Thyroid gland (tissue), 4 donors: Measurements from ENCODE around the gene SLC22A1. TPM values are rescaled to one million over a fixed set of nuclear protein-coding genes. Genes with fewer than 3 reads are reported as not detected.

Source experiments
- DNase-seq, 2 donors: peaks; one replicate each; pipeline ENCODE4 v3.0.0-alpha.2; 2019
- H3K27ac ChIP-seq, 3 donors: fragments of 200-600 bp; sonication (generic); 1 replicate in 2 of 3; 2 replicates in 1 of 3; pipeline ENCODE4 v1.5.1; 2016 to 2019; ENCODE audit warnings: mild to moderate bottlenecking in 1 of 3, moderate library complexity in 1 of 3
- H3K27me3 ChIP-seq: fragments of 200-600 bp; sonication (generic); one replicate; pipeline ENCODE4 v1.5.1; 2019
- H3K36me3 ChIP-seq, 2 donors: fragments of 200-600 bp; sonication (generic); one replicate each; pipeline ENCODE4 v1.5.1; 2016 to 2019
- H3K4me1 ChIP-seq, 2 donors: fragments of 200-600 bp; sonication (generic); one replicate each; pipeline ENCODE4 v1.5.1; 2017 to 2019
- H3K4me3 ChIP-seq, 3 donors: fragments of 200-600 bp; sonication (generic); replicated peaks in 1 of 3; 1 replicate in 2 of 3; 2 replicates in 1 of 3; pipeline ENCODE4 v1.5.1; 2016; ENCODE audit warnings: mild to moderate bottlenecking in 1 of 3
- H3K9me3 ChIP-seq: fragments of 200-600 bp; sonication (generic); one replicate; pipeline ENCODE4 v1.5.1; 2017
- CTCF ChIP-seq, 6 experiments: fragments of 200-600 bp in 3 of 6; fragments of 450-650 bp in 3 of 6; sonication (generic) in 3 of 6; IDR thresholded peaks; one replicate each; pipeline ENCODE4 v1.5.1; 2016 to 2019; ENCODE audit warnings: antibody characterized with exemption in 6 of 6, mild to moderate bottlenecking in 2 of 6, inconsistent platforms in 1 of 6, moderate library complexity in 1 of 6
- POLR2A ChIP-seq, 2 donors: fragments of 450-650 bp; IDR thresholded peaks; one replicate each; pipeline ENCODE4 v1.6.1; 2017; ENCODE audit warnings: antibody characterized with exemption in 2 of 2, mild to moderate bottlenecking in 2 of 2, moderate library complexity in 1 of 2
- WGBS, 2 donors: methylation state at CpG; one replicate each; pipeline ENCODE4 v1.1.5; 2017; 5-methylcytosine and 5-hydroxymethylcytosine counted together
- intact Hi-C: fragments of 100-400 bp; cut with DNase I; formaldehyde crosslinking; loops from one replicate; pipeline ENCODE4 v1.15.1; 2023
- total RNA-seq, 4 donors: library from RNA; depleted of rRNA; stranded (reverse); fragments of >200 nt; gene quantifications; one replicate each; pipeline ENCODE4 v1.2.3, GENCODE V29; 2016

SLC22A1 gene
- total RNA-seq, 4 donors from 2014 or later, result 2.0 to 4.8 (median 3.7) TPM

DNA sequence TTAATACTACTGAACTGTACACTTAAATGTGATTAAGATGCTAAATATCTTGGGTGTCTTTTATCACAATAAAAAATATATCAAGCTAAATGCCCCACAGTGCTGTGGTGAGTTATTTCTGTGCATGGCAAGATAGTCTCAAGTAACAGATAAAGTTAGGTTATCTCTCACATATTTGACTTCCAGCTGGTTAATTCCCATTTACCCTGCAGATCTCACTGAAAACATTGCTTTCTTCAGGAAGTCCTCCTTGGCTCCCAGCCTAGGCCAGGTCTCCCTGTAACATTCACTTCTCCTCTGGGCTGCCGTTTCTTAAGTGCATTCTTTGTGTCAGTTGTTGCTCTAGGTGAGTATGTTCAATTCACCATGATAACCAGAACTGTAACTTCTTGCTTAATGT lies 59.1 kb downstream of the SLC22A1 start:
- Histone ChIP-seq H3K27ac (no peak overlapping the region), H3K4me3 (no peak overlapping the region), H3K27me3 (no peaks in the 10 kb centered on the region), H3K36me3 (no peaks in the 10 kb centered on the region), H3K9me3 (no peaks in the 10 kb centered on the region), H3K4me1 (no peaks in the 10 kb centered on the region)
- 18 to 23% methylated on average over 1 of the region's 1 CpG for WGBS, 2 donors
- DNase-seq, result peak; percentile 17 to 27
- TF ChIP-seq POLR2A (IDR thresholded peaks at IDR 0.05), result no peak
- no peak for TF ChIP-seq CTCF (IDR thresholded peaks at IDR 0.05)
- intact Hi-C loops, result no loop called here

DNA sequence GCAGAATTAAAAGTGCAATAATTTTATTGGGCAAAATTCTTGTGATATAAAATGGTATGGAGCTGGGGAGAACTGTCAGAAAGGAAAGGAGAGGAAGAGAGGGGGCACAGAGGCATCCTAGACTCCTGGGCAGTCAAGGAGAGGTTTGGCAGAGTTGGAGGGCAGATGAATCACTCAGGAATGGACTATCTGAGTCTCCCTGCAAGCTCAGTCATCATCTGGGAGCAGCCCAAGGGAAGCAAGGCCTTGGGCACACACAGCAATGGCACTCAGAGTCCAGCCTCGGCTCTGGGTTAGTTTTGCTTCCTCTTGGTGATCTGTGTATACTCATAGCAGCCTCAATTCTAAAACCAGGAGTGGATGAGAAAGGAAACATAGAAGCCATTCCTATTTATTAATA lies 67.2 kb downstream of the SLC22A1 start:
- Histone ChIP-seq H3K9me3 (no peaks in the 10 kb centered on the region), H3K36me3 (no peaks in the 10 kb centered on the region), H3K4me1 (no peaks in the 10 kb centered on the region), H3K27me3 (no peaks in the 10 kb centered on the region), H3K4me3 (no peak overlapping the region), H3K27ac (no peak overlapping the region)
- 68 to 92% methylated on average over 1 of the region's 1 CpG for WGBS, 2 donors
- intact Hi-C loops, result no loop called here
- TF ChIP-seq POLR2A (IDR thresholded peaks at IDR 0.05), result no peak
- TF ChIP-seq CTCF (IDR thresholded peaks at IDR 0.05), result no peak
- DNase-seq, result no peak

DNA sequence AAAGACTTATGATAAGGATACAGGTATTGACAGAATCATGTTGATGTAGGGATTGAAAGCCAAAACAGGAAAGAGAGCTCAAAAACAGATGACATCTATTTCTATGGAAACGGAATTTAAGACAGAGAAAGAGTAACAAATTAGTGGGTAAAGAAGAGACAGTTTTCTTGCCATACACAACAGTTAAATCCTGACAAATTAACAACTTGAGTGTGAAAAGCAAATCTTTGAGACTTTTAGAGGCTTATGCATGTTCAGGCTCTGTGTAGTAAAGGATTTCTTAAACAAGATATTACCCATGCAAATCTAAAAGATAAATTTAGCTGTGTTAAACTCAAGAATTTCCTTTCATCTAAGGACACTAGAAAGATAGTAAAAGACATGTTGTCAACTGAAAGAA lies 68.5 kb downstream of the SLC22A1 start:
- no peaks in the 10 kb centered on the region for H3K4me1 ChIP-seq
- 82 to 87% methylated on average over 1 of the region's 1 CpG for WGBS, 2 donors
- no peaks in the 10 kb centered on the region for H3K9me3 ChIP-seq
- no peak overlapping the region for H3K27ac ChIP-seq
- H3K27me3 ChIP-seq, result no peaks in the 10 kb centered on the region
- intact Hi-C loops, result no loop called here
- DNase-seq, result no peak
- H3K4me3 ChIP-seq, result no peak overlapping the region
- TF ChIP-seq POLR2A (IDR thresholded peaks at IDR 0.05), result no peak
- no peak for TF ChIP-seq CTCF (IDR thresholded peaks at IDR 0.05)
- no peaks in the 10 kb centered on the region for H3K36me3 ChIP-seq

DNA sequence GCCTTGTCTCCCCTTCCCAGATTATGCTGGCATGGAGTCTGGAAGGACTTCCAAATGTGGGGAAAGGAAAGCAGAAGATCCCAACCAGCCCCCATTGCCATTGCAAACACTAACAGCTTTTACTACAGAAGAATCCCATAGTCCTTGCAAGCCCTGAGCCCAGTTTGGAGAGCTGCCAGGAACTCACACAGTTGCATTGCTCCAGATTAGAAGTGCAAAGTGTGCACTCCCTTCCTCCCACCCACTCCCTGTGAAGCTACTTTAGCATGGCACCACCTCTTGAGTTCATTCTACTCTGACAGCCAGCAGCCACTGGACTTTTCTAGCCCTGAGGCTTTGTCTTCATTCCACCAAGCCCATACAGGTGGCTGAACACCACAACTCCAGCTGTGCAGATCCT lies 69.4 kb downstream of the SLC22A1 start:
- H3K4me3 ChIP-seq, result no peak overlapping the region
- TF ChIP-seq POLR2A (IDR thresholded peaks at IDR 0.05) (no peak), CTCF (IDR thresholded peaks at IDR 0.05) (no peak)
- no peaks in the 10 kb centered on the region for H3K4me1 ChIP-seq
- H3K36me3 ChIP-seq, result no peaks in the 10 kb centered on the region
- DNase-seq, result peak; percentile 10
- intact Hi-C loops, result no loop called here
- no peaks in the 10 kb centered on the region for H3K9me3 ChIP-seq
- H3K27ac ChIP-seq, result no peak overlapping the region
- no peaks in the 10 kb centered on the region for H3K27me3 ChIP-seq

GRCh38 chr6:160192840-160193239 lies 71.2 kb downstream of the SLC22A1 start:
- intact Hi-C loops, result no loop called here
- Histone ChIP-seq H3K9me3 (no peaks in the 10 kb centered on the region), H3K4me1 (no peaks in the 10 kb centered on the region), H3K27ac (no peak overlapping the region), H3K4me3 (no peak overlapping the region), H3K27me3 (no peaks in the 10 kb centered on the region), H3K36me3 (no peaks in the 10 kb centered on the region)
- 98 to 100% methylated on average over 1 of the region's 1 CpG for WGBS, 2 donors
- no peak for TF ChIP-seq POLR2A (IDR thresholded peaks at IDR 0.05)
- no peak for TF ChIP-seq CTCF (IDR thresholded peaks at IDR 0.05)
- no peak for DNase-seq
